HG03342 (cell line): ENCODE data around the gene LAMTOR4.

ENCODE experiments used
- ATAC-seq: cut with Tn5 transposase; IDR thresholded peaks from one replicate; pipeline ENCODE4 v1.9.1; 2021; ENCODE audit warnings: mild to moderate bottlenecking, moderate library complexity; ENCODE audit not compliant: unreplicated experiment

The LAMTOR4 gene

GRCh38 chr7:100148559-100149328, at the start of gene LAMTOR4:
Gene LAMTOR4 (plus strand): TSS chr7:100148918. CDS start chr7:100148973, 55 bp downstream.
- peak; percentile 96 for ATAC-seq

- no peak for ATAC-seq
These were observed 49.3 kb upstream of the LAMTOR4 start for GRCh38 chr7:100099452-100099851.

- ATAC-seq, result peak; percentile 55
These were observed 48.2 kb upstream of the LAMTOR4 start for GRCh38 chr7:100100420-100101015.

DNA sequence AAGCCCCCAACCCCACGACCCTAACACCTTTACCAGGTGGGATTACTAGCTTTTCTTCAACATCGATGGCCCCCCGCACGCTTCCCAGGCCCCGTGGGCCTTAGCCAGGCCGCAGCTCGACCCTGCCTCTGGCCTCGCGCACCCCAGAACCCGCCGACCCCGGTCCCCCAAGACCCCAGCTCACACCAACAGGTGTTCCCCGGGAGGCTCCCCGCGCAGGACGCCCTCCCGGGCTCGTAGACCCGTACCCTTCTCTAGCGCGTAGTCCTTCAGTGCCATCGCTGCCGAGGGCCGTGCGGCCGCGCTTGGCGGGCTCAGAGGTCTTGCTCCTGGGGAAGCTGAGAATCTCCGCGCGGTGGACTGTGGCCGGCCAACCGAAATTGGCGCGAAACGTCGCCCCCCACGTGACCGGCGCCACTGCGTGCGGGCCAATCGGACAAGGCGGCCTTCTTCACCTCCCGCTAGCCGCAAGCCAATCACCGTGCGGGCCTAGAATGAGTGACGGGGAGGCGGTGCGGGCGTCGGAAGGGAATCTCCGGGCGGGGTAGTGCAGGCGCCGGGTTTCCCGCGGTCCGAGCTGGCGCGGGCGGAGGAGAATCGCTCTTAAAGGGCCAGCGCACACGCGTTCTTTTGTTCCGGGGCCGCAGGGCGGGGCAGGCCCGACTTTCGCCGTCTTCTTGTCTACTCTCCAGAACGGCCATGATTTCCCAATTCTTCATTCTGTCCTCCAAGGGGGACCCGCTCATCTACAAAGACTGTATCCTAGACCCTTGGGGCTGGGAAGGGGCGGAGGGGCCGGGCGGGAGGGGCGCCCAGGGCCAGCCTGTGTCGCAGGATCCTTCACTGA, 47.5 kb upstream of the LAMTOR4 start, which contains the start of the genes AP4M1 and MCM7:
Gene AP4M1 (plus strand): TSS at position 628 of the 847 bp plus-strand sequence. CDS start 72 bp downstream, at position 700.
Gene MCM7 (minus strand): TSS at position 382 of the 847 bp plus-strand sequence. CDS start 103 bp downstream, at position 279.
- ATAC-seq, result peak; percentile 81

DNA sequence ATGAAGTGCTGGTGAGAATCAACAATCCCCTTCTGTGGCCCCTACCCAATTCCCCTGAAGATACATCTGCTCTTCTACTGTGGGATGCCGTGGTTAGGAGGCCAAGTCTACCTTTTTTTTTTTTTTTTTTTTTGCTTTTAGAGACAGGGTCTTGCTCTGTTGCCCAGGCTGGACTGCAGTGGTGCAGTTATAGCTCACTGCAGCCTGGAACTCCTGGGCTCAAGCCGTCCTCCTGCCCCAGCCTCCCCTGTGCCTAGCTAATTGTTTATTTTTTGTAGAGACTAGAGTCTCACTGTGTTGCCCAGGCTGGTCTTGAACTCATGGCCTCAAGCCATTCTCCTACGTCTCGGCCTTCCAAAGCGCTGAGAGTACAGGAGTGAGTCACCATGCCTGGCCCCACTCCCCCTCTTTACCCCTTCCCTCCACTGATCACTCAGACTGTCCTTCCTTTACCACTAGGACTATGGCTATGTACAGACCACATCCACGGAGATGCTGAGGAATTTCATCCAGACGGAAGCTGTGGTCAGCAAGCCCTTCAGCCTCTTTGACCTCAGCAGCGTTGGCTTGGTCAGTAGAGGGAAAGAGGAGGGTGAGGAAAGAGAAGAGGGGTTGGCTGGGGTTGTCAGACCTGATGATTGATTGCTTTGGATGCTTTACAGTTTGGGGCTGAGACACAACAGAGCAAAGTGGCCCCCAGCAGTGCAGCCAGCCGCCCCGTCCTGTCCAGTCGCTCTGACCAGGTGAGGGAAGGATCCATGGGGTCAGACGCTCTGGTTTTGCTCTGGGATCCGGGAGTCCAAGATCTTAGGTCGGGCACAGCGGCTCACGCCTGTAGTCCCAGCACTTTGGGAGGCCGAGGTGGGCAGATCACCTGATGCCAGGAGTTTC, 45.5 kb upstream of the LAMTOR4 start:
- no peak for ATAC-seq

DNA sequence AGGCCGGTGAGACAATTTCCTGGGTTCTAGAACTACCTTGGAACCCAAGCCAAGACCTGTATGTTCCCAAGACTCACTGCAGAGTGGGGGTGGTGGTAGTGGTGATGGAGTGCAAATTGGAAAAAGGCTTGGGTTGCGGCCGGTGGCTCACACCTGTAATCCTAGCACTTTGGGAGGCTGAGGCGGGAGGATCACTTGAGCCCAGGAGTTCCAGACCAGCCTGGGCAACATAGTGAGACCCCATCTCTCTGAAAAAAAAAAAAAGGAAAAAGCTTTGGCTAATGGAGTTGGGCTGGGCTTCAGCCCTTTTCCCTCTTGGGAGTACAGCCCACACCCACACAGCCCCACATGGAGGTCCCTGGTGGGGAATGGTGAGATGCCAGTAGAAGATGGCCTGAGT, 43.2 kb upstream of the LAMTOR4 start:
- ATAC-seq, result no peak

DNA sequence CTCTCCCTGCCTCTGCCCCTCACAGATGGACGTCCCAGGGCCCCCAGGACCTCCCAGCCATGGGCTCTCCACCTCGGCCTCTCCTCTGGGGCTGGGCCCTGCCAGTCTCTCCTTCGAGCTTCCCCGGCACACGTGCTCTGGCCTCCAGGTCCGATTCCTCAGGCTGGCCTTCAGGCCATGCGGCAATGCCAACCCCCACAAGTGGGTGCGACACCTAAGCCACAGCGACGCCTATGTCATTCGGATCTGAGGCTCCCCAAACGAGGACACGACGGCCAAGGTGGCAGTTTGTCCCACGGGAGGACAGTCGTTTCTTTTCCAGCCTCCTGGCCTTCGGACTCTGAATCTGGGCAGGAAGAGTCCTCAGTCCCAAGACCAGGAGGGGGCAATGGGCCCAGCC, 42.1 kb upstream of the LAMTOR4 start:
- ATAC-seq, result no peak

DNA sequence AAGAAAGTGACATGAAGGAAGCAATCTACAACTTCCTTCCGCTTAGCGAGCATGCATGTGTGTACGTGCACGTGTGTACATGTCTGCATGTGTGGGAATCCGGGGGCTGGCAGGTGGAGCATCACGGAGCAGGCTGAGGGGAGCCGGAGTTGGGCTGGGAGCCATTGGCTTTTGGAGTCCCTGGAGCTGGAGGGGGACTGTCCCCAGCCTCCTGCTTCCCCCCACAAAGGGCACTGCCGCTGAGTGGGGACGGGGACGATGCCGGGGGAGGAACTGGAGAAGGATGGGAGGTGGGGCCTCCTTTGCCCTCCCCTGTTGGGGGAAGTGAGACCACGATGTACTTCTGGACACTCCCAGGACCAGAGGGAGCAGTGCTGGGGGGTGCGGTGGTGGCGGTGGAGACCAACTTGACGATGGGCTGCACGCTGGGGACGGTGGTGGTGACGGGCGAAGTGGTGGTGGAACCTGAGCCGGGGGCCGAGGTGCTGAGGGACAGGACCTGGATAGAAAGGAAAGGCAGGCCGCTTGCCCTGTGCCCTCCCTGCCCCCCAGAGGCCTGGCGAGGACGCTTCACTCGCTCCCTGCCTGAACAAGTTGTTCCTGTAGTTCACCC, 41.5 kb upstream of the LAMTOR4 start:
- ATAC-seq, result no peak

DNA sequence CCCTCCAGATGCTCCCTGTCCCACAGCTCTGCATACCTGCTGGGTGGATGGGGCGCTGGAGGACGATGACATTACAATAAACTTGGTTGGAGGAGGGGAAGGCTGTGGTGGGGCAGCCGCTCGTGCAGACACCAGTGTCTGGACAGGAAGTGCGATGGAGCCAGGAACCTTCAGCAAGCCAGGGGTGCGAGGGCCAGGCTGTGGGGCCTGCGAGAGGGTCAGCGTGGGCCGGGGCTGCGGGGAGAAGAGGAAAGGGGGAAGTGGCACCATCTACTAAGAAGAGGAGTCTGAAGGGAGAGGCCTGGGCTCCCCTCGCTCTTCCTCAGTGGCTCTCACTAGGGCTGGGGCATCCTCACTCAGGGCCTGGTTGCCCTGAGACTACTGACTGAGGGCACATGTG, 40.8 kb upstream of the LAMTOR4 start:
- ATAC-seq, result no peak

DNA sequence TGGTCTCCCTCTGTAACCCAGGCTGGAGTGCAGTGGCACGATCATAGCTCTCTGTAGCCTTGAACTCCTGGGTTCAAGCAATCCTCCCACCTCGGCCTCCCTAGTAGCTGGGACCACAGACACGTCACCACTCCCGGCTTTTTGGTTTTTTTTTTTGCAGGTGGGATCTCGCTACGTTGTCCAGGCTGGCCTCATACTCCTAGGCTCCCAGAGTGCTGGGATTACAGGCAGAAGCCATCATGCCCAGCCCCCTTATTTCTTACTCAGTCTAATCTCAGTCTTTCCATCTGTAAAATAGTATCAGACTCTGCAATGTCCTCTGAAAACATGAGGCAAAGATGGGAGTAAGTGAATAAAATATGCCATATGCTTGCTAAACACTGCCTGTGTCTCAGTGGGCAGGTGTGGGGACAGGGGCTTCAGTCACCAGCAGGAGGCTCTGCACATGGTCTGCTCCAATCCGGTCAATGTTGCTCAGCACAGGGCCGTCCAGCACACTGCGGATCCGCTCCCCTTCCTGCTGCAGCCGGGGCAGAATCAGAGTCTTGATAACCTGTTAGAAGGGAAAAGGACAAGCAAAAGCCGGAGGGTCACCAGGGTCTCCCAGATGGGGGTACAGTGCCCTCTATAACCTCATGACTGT, 39.1 kb upstream of the LAMTOR4 start:
- ATAC-seq, result no peak

DNA sequence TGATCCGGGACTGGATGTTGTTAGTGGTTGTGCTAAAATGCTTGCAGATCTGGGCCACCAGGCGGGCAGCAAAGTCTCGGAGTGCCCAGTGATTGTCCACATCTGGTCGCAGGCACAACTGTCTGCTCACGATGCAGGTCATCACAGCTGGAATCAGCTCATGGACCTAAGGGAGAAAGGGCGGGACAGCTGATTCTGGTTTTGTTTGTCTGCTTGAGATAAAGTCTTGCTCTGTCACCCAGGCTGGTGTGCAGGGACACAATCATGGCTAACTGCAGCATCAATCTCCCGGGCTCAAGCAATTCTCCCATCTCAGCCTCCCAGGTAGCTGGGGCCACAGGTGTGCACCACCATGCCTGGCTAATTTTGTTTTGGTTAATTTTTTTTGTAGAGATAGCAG, 37.6 kb upstream of the LAMTOR4 start:
- ATAC-seq, result no peak

GRCh38 chr7:100111914-100112313, 36.8 kb upstream of the LAMTOR4 start:
- ATAC-seq, result no peak

DNA sequence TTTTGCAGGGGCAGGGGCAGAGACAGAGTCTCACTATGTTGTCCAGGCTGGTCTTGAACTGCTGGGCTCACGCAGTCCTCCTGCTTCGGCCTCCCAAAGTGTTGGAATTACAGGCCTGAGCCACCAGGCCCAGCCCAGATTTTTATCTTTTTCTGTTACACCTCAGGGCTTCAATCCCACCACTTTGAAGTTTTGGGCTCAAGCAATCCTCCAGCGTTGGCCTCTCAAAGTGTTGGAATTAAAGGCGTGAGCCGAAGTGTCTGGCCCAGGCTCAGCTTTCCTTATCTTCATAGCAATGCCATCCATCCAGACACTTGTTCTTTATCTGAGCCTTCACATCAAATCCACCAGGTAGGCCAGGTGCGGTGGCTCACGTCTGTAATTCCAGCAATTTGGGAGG, 33.7 kb upstream of the LAMTOR4 start:
- ATAC-seq, result no peak

DNA sequence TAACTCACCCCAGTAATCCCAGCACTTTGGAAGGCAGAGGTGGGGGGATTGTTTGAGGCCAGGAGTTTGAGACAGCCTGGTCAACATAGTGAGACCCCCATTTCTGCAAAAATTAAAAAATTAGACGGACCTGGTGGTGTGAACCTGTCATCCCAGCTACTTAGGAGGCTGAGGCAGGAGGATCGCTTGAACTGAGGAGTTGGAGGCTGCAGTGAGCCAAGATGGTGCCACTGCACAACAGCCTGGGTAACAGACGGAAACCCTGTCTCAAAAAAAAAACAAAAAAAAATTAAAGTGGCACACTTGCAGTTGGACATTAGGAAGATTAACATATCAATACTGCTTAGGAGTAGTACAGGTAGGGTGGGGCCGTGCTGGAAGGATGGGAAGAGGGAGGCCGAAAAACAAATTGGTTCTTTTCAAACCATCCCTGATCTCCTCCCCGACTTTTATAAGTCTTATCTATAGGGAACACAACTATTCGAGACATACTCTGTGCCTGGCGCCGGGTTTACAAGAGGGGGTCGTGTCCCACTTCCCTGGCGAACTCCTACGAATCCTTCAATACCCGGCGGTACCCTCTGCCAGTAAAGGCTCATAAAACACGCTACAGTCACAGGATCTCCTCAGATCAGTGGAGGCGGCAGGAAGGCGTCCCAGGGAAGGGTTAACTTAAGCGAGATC, 30.2 kb upstream of the LAMTOR4 start:
- ATAC-seq, result no peak

GRCh38 chr7:100119072-100119969, 29.4 kb upstream of the LAMTOR4 start, which contains the start of the genes CNPY4 and TAF6:
Gene CNPY4 (plus strand): TSS chr7:100119634. CDS start chr7:100119745, 111 bp downstream.
Gene TAF6 (minus strand): TSS chr7:100119358. CDS start chr7:100114209, 5,149 bp downstream.
- ATAC-seq, result peak; percentile 60

DNA sequence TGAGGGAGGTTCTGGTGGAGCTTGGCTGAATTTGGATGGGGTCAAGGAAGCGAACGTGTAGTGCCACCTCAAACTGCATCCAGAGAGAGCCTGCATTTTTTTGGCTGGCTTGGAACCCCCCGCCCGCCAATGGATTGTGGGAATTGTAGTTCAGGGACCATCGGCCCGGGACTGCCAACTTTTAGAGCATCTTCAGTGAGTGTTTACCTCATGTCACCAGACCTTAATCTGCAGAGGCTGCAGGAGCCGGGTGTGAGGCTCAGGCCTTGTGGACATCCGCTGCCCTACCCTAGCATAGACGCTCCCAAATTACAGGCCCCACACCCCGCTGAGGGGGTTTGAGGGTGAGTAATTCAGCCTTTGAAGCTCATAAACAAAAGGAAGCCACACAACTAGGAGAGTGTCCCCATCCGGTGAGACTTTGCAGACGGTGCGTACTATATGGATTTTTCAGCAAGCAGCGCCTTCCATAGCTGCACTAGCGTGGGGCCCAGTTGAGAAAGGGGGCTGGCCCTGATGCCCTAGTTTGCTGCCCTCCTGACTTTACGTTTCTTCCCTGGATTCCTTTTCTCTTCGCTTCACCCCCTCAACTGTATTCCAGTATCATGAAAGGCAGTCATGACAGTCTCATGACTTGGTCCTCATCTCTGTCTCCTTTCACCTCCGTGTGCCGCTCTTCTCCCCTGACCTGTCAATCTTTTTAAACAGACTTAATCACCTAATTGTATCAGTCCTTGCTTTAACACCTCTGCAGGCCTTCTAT, 28.6 kb upstream of the LAMTOR4 start:
- ATAC-seq, result peak; percentile 38

DNA sequence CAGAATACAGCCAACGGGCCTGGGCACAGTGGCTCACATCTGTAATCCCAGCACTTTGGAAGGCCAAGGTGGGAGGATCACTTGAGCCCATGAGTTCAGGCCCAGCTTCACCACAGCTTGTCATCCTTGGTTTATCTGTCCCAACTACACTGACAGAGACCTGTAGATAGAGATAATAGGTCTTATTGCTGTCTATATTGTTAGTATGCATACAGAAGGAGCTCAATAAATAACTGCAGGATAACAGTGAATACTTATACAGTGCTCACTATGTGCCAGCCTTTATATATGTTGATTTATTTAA, 28.0 kb upstream of the LAMTOR4 start:
- no peak for ATAC-seq
